ENCODE results near the gene C2CD4C. TPM values are rescaled to one million over a fixed set of nuclear protein-coding genes. Genes with fewer than 3 reads are reported as not detected.

C2CD4C gene
- total RNA-seq, 6 donors from 2014 or later = 0.76 to 2.1 (median 1.6) TPM

Small RNA genes within 50 kb of the gene (small RNA-seq; reads per million reads assigned to genes)
- gene RNA5SP462 = 0 reads per million in 4 donors

Other genes with a start within 250 kb of the C2CD4C start
- gene PLPP2, start 117.7 kb downstream of the C2CD4C start, total RNA-seq = 10 to 100 TPM in 4 of 6 donors, 1 to 10 TPM in 2; 7.1 to 50.1 (median 16.7) TPM
- gene MIER2, start 64.4 kb downstream of the C2CD4C start, total RNA-seq = 10 to 100 TPM; 16.4 to 64.8 (median 31.7) TPM
- gene SHC2, start 51.9 kb upstream of the C2CD4C start, total RNA-seq = 100 to 1,000 TPM in 1 of 6 donors, 10 to 100 TPM in 5; 10.5 to 104 (median 22.5) TPM
- gene MADCAM1, start 87.3 kb upstream of the C2CD4C start, total RNA-seq = 1 to 10 TPM in 2 of 6 donors, under 1 TPM in 2, not detected in 2; 0.63 to 3.1 (median 1.1) TPM
- 10 to 100 TPM; 30.9 to 67.1 (median 40.1) TPM for gene TPGS1, start 98.3 kb upstream of the C2CD4C start, total RNA-seq
- 100 to 1,000 TPM in 1 of 6 donors, 10 to 100 TPM in 5; 42.7 to 140 (median 52.4) TPM for gene CDC34, start 122.6 kb upstream of the C2CD4C start, total RNA-seq
- gene GZMM, start 134.9 kb upstream of the C2CD4C start, total RNA-seq = 1 to 10 TPM in 4 of 6 donors, not detected in 2; 2.3 to 6.1 (median 3.8) TPM
- 100 to 1,000 TPM; 222 to 429 (median 387) TPM for gene BSG, start 163.4 kb upstream of the C2CD4C start, total RNA-seq
- gene HCN2, start 180.7 kb upstream of the C2CD4C start, total RNA-seq = under 1 TPM in 3 of 6 donors, not detected in 3; 0.46 to 0.47 (median 0.46) TPM
- 10 to 100 TPM; 26.7 to 86.5 (median 50.9) TPM for gene POLRMT, start 224.4 kb upstream of the C2CD4C start, total RNA-seq
- gene FGF22, start 230.7 kb upstream of the C2CD4C start, total RNA-seq = 1 to 10 TPM in 3 of 6 donors, under 1 TPM in 2, not detected in 1; 0.40 to 6.3 (median 1.2) TPM

Data from upper lobe of left lung (tissue), 6 donors.